B cell (primary cell): ENCODE results near the gene S100PBP. TPM values are rescaled to one million over a fixed set of nuclear protein-coding genes. Genes with fewer than 3 reads are reported as not detected.

Source experiments
- ATAC-seq: fragments of 200-7000 bp; cut with Tn5 transposase; one replicate; pipeline ENCODE4 v1.10.0; 2021; ENCODE audit warnings: low read depth, mild to moderate bottlenecking, moderate number of reproducible peaks, moderate library complexity
- CTCF ChIA-PET: fragments of 350-600 bp; sonication (Branson Sonifier 250); formaldehyde crosslinking; loops from one replicate; lab custom pipeline; 2021; ENCODE audit warnings: antibody characterized with exemption, inconsistent platforms; lab: Charles Lee
- POLR2A ChIA-PET: fragments of 350-600 bp; sonication (Branson Sonifier 250); formaldehyde crosslinking; loops from one replicate; lab custom pipeline; 2021; ENCODE audit warnings: antibody characterized with exemption; lab: Charles Lee
- DNase-seq: peaks from one replicate; pipeline ENCODE4 v3.0.0; 2013
- H2AFZ ChIP-seq: 2 replicates; pipeline ENCODE4 v1.6.1; 2012; ENCODE audit warnings: mild to moderate bottlenecking, low read depth, low read length; ENCODE audit not compliant: insufficient read depth, poor library complexity, severe bottlenecking
- H3K27ac ChIP-seq, 2 donors: 1 replicate in 1 of 2; 2 replicates in 1 of 2; pipeline ENCODE4 v1.5.1; 2012 to 2013; ENCODE audit warnings: low read length in 2 of 2, mild to moderate bottlenecking in 2 of 2, moderate library complexity in 1 of 2
- H3K27me3 ChIP-seq, 4 experiments: fragments of 200-600 bp in 1 of 4; sonication (generic) in 1 of 4; replicated peaks in 1 of 4; 1 replicate in 2 of 4; 2 replicates in 2 of 4; pipeline versions ENCODE4 v1.6.1 to v1.7.0; 2013 to 2016; ENCODE audit warnings: low read length in 3 of 4, mild to moderate bottlenecking in 2 of 4, mixed read lengths in 1 of 4, moderate library complexity in 1 of 4; ENCODE audit not compliant: insufficient read depth in 4 of 4, control insufficient read depth in 3 of 4; ENCODE audit errors: control extremely low read depth in 1 of 4
- H3K36me3 ChIP-seq, 2 experiments: replicated peaks in 1 of 2; 1 replicate in 1 of 2; 2 replicates in 1 of 2; pipeline versions ENCODE4 v1.6.1 to v1.7.1; 2013; ENCODE audit warnings: low read length in 1 of 2; ENCODE audit not compliant: insufficient read depth in 2 of 2, control insufficient read depth in 1 of 2; ENCODE audit errors: control extremely low read depth in 1 of 2, extremely low read depth in 1 of 2
- H3K4me1 ChIP-seq, 2 donors: fragments of 200-600 bp in 1 of 2; sonication (generic) in 1 of 2; 1 replicate in 1 of 2; 2 replicates in 1 of 2; pipeline versions ENCODE4 v1.5.1 to v1.6.1; 2013 to 2017; ENCODE audit warnings: low read length in 2 of 2; ENCODE audit not compliant: control insufficient read depth in 2 of 2, insufficient read depth in 2 of 2
- H3K4me2 ChIP-seq: replicated peaks from 2 replicates; pipeline ENCODE3; 2012; ENCODE audit warnings: mild to moderate bottlenecking, low read depth, low read length; ENCODE audit not compliant: poor library complexity, severe bottlenecking
- H3K4me3 ChIP-seq, 5 experiments: fragments of 200-600 bp in 1 of 5; sonication (generic) in 1 of 5; 1 replicate in 3 of 5; 2 replicates in 2 of 5; pipeline versions ENCODE4 v1.5.1 to v1.7.0; 2011 to 2016; ENCODE audit warnings: low read length in 4 of 5, mild to moderate bottlenecking in 4 of 5, low read depth in 2 of 5, control low read depth in 1 of 5, moderate library complexity in 1 of 5; ENCODE audit not compliant: insufficient read depth in 1 of 5; ENCODE audit errors: control extremely low read depth in 1 of 5, extremely low read depth in 1 of 5
- H3K79me2 ChIP-seq: fragments of 200-600 bp; sonication (generic); one replicate; pipeline ENCODE4 v1.6.0; 2016; ENCODE audit warnings: low read length; ENCODE audit not compliant: control insufficient read depth, insufficient read depth
- H3K9ac ChIP-seq: fragments of 200-600 bp; sonication (generic); 2 replicates; pipeline ENCODE4 v1.6.1; 2017; ENCODE audit warnings: mild to moderate bottlenecking, low read length, moderate library complexity
- H3K9me3 ChIP-seq, 3 donors: one replicate each; pipeline versions ENCODE4 v1.6.1 to v1.7.1; 2013; ENCODE audit warnings: low read length in 2 of 3; ENCODE audit not compliant: control insufficient read depth in 2 of 3, insufficient read depth in 1 of 3; ENCODE audit errors: control extremely low read depth in 1 of 3
- H4K20me1 ChIP-seq: 2 replicates; pipeline ENCODE4 v1.6.0; 2012; ENCODE audit warnings: mild to moderate bottlenecking, low read length; ENCODE audit not compliant: insufficient read depth, control insufficient read depth, poor library complexity, severe bottlenecking
- H3K27ac Mint-ChIP-seq: one replicate; pipeline ENCODE4 v1.8.0; 2021; ENCODE audit warnings: mixed read lengths
- H3K27me3 Mint-ChIP-seq: one replicate; pipeline ENCODE4 v1.8.0; 2021; ENCODE audit warnings: mixed read lengths
- H3K4me1 Mint-ChIP-seq: one replicate; pipeline ENCODE4 v1.8.0; 2021; ENCODE audit warnings: mixed read lengths
- H3K4me3 Mint-ChIP-seq: one replicate; pipeline ENCODE4 v1.8.0; 2021; ENCODE audit warnings: mixed read lengths
- H3K9me3 Mint-ChIP-seq: one replicate; pipeline ENCODE4 v1.8.0; 2022; ENCODE audit warnings: mixed read lengths; ENCODE audit not compliant: insufficient read depth
- EZH2 ChIP-seq: IDR thresholded peaks from 2 replicates; pipeline ENCODE4 v1.6.1; 2012; ENCODE audit warnings: borderline replicate concordance, low read depth, mild to moderate bottlenecking, moderate library complexity, low read length; ENCODE audit not compliant: insufficient read depth, poor library complexity, severe bottlenecking
- WGBS: methylation state at CpG from one replicate; pipeline ENCODE4 v1.1.5; 2013; ENCODE audit warnings: missing lambda C conversion rate; ENCODE audit not compliant: insufficient coverage; 5-methylcytosine and 5-hydroxymethylcytosine counted together
- intact Hi-C: fragments of 100-400 bp; cut with micrococcal nuclease; formaldehyde crosslinking; loops from one replicate; pipeline ENCODE4 v1.10.0; 2022
- polyA plus RNA-seq: library from polyadenylated mRNA; depleted of rRNA; stranded (reverse); fragments of >200 nt; gene quantifications from 2 replicates; pipeline ENCODE4 v1.2.3, GENCODE V29; 2012
- total RNA-seq, 2 donors: library from RNA; stranded (reverse); fragments of 120-200 nt in 1 of 2; gene quantifications; 1 replicate in 1 of 2; 2 replicates in 1 of 2; pipeline versions ENCODE4 v1.2.3 to v1.2.4, GENCODE V29; 2013 to 2022
- TF ChIP-seq, protein P1 (sequence below): fragments of 200-600 bp; IDR thresholded peaks from one replicate; pipeline ENCODE4 v1.8.0; 2022; ENCODE audit warnings: antibody characterized with exemption, mild to moderate bottlenecking

S100PBP gene
- total and polyA plus RNA-seq, 2 donors (not counting 1 experiment from before 2014, with no cell fraction given) = 32.5 to 94.1 TPM

DNA sequence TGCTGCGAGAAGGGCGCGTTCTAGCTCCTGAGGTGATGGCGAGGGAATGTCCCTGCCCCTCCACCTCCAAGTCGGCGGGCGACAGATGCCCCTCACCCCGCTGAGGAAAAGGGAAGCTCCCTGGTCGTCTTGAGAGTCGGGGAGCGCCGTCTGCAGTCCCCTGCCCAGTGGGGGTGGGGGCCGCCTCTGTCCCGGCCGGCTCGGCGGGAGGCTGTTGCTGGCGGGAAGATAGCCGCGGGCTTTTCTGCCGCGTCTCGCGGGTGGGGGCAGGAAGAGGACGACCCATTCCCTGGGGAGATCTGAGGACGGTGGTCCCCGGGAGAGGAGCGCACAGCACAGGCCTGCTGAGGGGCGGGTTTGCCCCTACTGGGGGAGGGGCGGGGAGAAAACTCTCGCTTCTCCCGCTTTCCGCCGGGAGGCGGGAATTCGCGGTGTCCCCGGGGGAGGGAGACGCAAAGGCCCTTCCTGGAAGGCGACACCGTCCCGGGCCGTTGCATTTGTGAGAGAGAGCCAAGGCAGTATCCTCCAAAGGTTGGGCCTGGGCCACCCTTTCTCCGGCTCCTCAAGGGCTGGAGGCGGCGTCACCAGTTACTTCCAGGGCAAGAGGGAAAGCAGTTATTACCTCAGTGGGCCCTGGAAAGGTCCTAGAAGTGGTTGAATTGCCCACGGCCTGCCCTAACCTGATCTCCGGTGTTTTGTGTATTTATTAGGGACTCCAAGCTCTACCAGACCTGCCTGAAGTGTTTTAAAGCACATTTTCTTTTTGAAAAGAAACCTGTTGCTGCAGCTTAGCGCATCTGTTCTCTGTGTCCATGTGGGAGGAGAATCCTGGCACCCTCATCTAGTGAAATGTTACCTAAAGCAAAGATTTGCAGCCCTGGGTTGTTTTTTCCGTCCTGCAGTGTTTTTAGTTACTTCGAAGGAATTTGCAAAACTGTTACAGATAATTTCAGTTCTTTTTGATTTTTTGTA lies 648 bp downstream of the S100PBP start:
- ChIA-PET CTCF (interaction anchor here (1.1 to 2.4 kb wide), 2 partner anchors 10 to 54 kb away, joined by 4 to 7 read pairs; no protein-coding TSS in a partner anchor), POLR2A (interaction anchor here (0.6 to 1.6 kb wide), 4 partner anchors 29 to 173 kb away, joined by 3 to 18 read pairs (median 4); partner anchors contain the start of gene RBBP4)
- H2AFZ ChIP-seq = peak overlapping the region; percentile 89
- TF ChIP-seq EZH2 = no peak
- TF ChIP-seq, protein P1, sequence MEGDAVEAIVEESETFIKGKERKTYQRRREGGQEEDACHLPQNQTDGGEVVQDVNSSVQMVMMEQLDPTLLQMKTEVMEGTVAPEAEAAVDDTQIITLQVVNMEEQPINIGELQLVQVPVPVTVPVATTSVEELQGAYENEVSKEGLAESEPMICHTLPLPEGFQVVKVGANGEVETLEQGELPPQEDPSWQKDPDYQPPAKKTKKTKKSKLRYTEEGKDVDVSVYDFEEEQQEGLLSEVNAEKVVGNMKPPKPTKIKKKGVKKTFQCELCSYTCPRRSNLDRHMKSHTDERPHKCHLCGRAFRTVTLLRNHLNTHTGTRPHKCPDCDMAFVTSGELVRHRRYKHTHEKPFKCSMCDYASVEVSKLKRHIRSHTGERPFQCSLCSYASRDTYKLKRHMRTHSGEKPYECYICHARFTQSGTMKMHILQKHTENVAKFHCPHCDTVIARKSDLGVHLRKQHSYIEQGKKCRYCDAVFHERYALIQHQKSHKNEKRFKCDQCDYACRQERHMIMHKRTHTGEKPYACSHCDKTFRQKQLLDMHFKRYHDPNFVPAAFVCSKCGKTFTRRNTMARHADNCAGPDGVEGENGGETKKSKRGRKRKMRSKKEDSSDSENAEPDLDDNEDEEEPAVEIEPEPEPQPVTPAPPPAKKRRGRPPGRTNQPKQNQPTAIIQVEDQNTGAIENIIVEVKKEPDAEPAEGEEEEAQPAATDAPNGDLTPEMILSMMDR = no peak
- H3K4me3 ChIP-seq = peak overlapping the region; percentile 65 to 97 (median 95)
- WGBS = 2% methylated on average over 50 of the region's 51 CpGs
- peaks cover 0 to 3% (median 0%) of the 10 kb centered on the region in 3 donors for H3K9me3 ChIP-seq
- peak; percentile 11 for ATAC-seq
- Mint-ChIP-seq H3K4me1 (peaks cover 60% of the 10 kb centered on the region), H3K9me3 (no peaks in the 10 kb centered on the region), H3K4me3 (peak overlapping the region; percentile 98), H3K27ac (peak overlapping the region; percentile 99), H3K27me3 (no peaks in the 10 kb centered on the region)
- peak overlapping the region; percentile 78 to 88 for H3K27ac ChIP-seq
- peak overlapping the region; percentile 81 for H3K4me2 ChIP-seq
- H3K4me1 ChIP-seq = peaks cover 43 to 65% of the 10 kb centered on the region in 2 donors
- DNase-seq = no peak
- no peaks in the 10 kb centered on the region for H3K27me3 ChIP-seq
- intact Hi-C loops = loop anchor here (1.0 to 10.0 kb wide), 10 partner anchors 66 to 1173 kb away; partner anchors contain the start of genes AZIN2, BSDC1, KPNA6 and PEF1
- peak overlapping the region; percentile 87 for H3K9ac ChIP-seq
- peaks cover 16% of the 10 kb centered on the region for H4K20me1 ChIP-seq
- H3K36me3 ChIP-seq = peaks cover 0 to 2% of the 10 kb centered on the region in 2 experiments
- H3K79me2 ChIP-seq = peaks cover 85% of the 10 kb centered on the region
